Neural cell (in vitro differentiated cells): ENCODE measurements around the gene SCN1A. TPM values are rescaled to one million over a fixed set of nuclear protein-coding genes. Genes with fewer than 3 reads are reported as not detected.

Source experiments
- H2AFZ ChIP-seq: fragments of 200-600, 300-800 bp; sonication (generic), shearing (Covaris generic); 2 replicates; pipeline ENCODE4 v1.6.0; 2014; ENCODE audit warnings: low read depth, mild to moderate bottlenecking, antibody characterized with exemption, low read length, moderate library complexity
- H3F3A ChIP-seq: fragments of 200-600 bp; shearing (Covaris generic); 2 replicates; pipeline ENCODE4 v1.6.1; 2016; ENCODE audit warnings: mild to moderate bottlenecking, moderate library complexity, mixed read lengths, antibody characterized with exemption, low read length; ENCODE audit not compliant: insufficient read depth, poor library complexity, severe bottlenecking
- H3K27ac ChIP-seq: fragments of 200-600, 300-800 bp; sonication (generic), shearing (Covaris generic); 2 replicates; pipeline ENCODE4 v1.5.1; 2014; ENCODE audit warnings: mild to moderate bottlenecking, low read length, moderate library complexity
- H3K27me3 ChIP-seq: fragments of 300-800, 200-600 bp; sonication (generic), shearing (Covaris generic); 2 replicates; pipeline ENCODE4 v1.6.0; 2014; ENCODE audit warnings: mild to moderate bottlenecking, low read depth, low read length, moderate library complexity; ENCODE audit not compliant: insufficient read depth
- H3K36me3 ChIP-seq: fragments of 300-800, 200-600 bp; sonication (generic), shearing (Covaris generic); 2 replicates; pipeline ENCODE4 v1.5.1; 2014; ENCODE audit warnings: mild to moderate bottlenecking, antibody characterized with exemption, low read length, moderate library complexity; ENCODE audit not compliant: insufficient read depth
- H3K4me2 ChIP-seq: fragments of 300-800, 200-600 bp; sonication (generic), shearing (Covaris generic); 2 replicates; pipeline ENCODE4 v1.6.0; 2014; ENCODE audit warnings: mild to moderate bottlenecking, low read length
- H3K4me3 ChIP-seq: fragments of 300-800, 200-600 bp; sonication (generic), shearing (Covaris generic); 2 replicates; pipeline ENCODE4 v1.5.1; 2014; ENCODE audit warnings: mild to moderate bottlenecking, low read length, moderate library complexity
- H3K79me2 ChIP-seq: fragments of 200-600 bp; shearing (Covaris generic); replicated peaks from 2 replicates; pipeline ENCODE4 v1.6.0; 2014; ENCODE audit warnings: mild to moderate bottlenecking, low read length, moderate library complexity; ENCODE audit not compliant: insufficient read depth
- H3K9ac ChIP-seq: fragments of 300-800, 200-600 bp; sonication (generic), shearing (Covaris generic); 2 replicates; pipeline ENCODE4 v1.6.1; 2016; ENCODE audit warnings: mild to moderate bottlenecking, low read length, mixed read lengths
- H3K9me2 ChIP-seq: fragments of 200-600 bp; shearing (Covaris generic); 2 replicates; pipeline ENCODE4 v1.6.1; 2016; ENCODE audit warnings: mild to moderate bottlenecking, low read length, mixed read lengths; ENCODE audit not compliant: insufficient read depth
- H3K9me3 ChIP-seq: fragments of 200-600, 300-800 bp; sonication (generic), shearing (Covaris generic); 2 replicates; pipeline ENCODE4 v1.6.1; 2016; ENCODE audit warnings: mild to moderate bottlenecking, mixed run types, low read length, moderate library complexity, mixed read lengths
- H4K20me1 ChIP-seq: fragments of 200-600 bp; shearing (Covaris generic); 2 replicates; pipeline ENCODE4 v1.6.1; 2016; ENCODE audit warnings: mild to moderate bottlenecking, mixed run types; ENCODE audit not compliant: insufficient read depth
- EP300 ChIP-seq: fragments of 450-650 bp; conservative IDR thresholded peaks from 2 replicates; pipeline ENCODE4 v1.6.1; 2014; ENCODE audit warnings: antibody characterized with exemption, mild to moderate bottlenecking, moderate library complexity; ENCODE audit not compliant: poor library complexity, severe bottlenecking
- EZH2 ChIP-seq: fragments of 200-600, 300-800 bp; shearing (Covaris generic), sonication (generic); IDR thresholded peaks from 2 replicates; pipeline ENCODE4 v1.6.1; 2014; ENCODE audit warnings: antibody characterized with exemption, low read length, borderline replicate concordance, mild to moderate bottlenecking; ENCODE audit not compliant: insufficient read depth, poor library complexity, severe bottlenecking
- MXI1 ChIP-seq: fragments of 450-650 bp; conservative IDR thresholded peaks from 2 replicates; pipeline ENCODE4 v1.6.1; 2014; ENCODE audit warnings: antibody characterized with exemption, mild to moderate bottlenecking; ENCODE audit not compliant: poor library complexity, severe bottlenecking
- POLR2AphosphoS5 ChIP-seq: IDR thresholded peaks from 2 replicates; pipeline ENCODE4 v1.6.1; 2012
- RAD21 ChIP-seq: fragments of 450-650 bp; conservative IDR thresholded peaks from 2 replicates; pipeline ENCODE4 v1.6.1; 2014; ENCODE audit warnings: antibody characterized with exemption, mild to moderate bottlenecking, moderate library complexity
- SMC3 ChIP-seq: fragments of 450-650 bp; conservative IDR thresholded peaks from 2 replicates; pipeline ENCODE4 v1.6.1; 2014; ENCODE audit warnings: antibody characterized with exemption, mild to moderate bottlenecking, moderate library complexity; ENCODE audit not compliant: poor library complexity
- TAF1 ChIP-seq: IDR thresholded peaks from 2 replicates; pipeline ENCODE4 v1.6.1; 2012; ENCODE audit warnings: low read depth
- polyA plus RNA-seq: library from polyadenylated mRNA; depleted of rRNA; stranded (reverse); fragments of >200 nt; gene quantifications from 2 replicates; pipeline ENCODE4 v1.2.3, GENCODE V29; 2014
- TF ChIP-seq, protein P1 (sequence below): fragments of 450-650 bp; IDR thresholded peaks from 2 replicates; pipeline ENCODE4 v1.5.1; 2014; ENCODE audit warnings: antibody characterized with exemption, mild to moderate bottlenecking, moderate library complexity; ENCODE audit not compliant: poor library complexity, severe bottlenecking
- TF ChIP-seq, protein P2 (sequence below): IDR thresholded peaks from 2 replicates; pipeline ENCODE4 v1.6.1; 2012; ENCODE audit warnings: borderline replicate concordance

Gene SCN1A
- polyA plus RNA-seq, 1 donor from 2014 or later = 1.0 TPM

DNA sequence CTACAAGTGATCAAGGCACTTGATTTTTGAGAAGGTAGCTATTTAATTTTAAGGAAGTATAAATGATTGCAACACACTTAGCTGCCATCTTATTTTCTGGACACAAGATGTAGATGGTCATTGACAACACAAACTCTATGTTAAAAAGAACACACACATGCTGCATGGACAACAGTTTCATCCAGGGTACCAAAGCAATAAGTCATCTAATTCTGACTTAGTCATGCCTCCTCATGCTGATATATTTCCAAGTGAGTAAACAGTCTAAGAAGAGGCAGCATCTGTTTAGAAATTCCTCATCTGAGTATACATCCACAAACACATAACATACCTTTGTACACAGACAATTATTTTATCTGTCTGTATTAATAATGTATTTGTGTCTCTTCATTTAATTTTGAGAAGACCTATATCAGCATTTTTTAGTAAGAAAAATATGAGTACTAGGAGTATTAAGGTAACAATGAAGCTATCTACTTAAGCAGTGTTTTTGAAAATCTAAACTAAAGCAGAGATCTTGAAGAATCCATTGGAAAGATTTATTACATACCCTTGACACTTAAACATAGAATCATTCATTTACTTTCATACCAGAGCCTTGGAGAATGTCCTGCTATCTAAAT lies 84.9 kb downstream of the SCN1A start:
- Histone ChIP-seq H3K27ac (no peak overlapping the region), H3K4me3 (no peak overlapping the region), H3K9me3 (no peaks in the 10 kb centered on the region), H3K4me2 (no peak overlapping the region), H3K27me3 (no peaks in the 10 kb centered on the region), H3K36me3 (no peaks in the 10 kb centered on the region), H3K79me2 (no peaks in the 10 kb centered on the region), H3K9me2 (no peaks in the 10 kb centered on the region), H2AFZ (no peak overlapping the region), H4K20me1 (no peaks in the 10 kb centered on the region), H3K9ac (no peak overlapping the region), H3F3A (no peaks in the 10 kb centered on the region)
- TF ChIP-seq TAF1 (no peak), EP300 (no peak), EZH2 (no peak), MXI1 (no peak), POLR2AphosphoS5 (no peak), RAD21 (no peak), SMC3 (no peak)
- TF ChIP-seq, protein P1, sequence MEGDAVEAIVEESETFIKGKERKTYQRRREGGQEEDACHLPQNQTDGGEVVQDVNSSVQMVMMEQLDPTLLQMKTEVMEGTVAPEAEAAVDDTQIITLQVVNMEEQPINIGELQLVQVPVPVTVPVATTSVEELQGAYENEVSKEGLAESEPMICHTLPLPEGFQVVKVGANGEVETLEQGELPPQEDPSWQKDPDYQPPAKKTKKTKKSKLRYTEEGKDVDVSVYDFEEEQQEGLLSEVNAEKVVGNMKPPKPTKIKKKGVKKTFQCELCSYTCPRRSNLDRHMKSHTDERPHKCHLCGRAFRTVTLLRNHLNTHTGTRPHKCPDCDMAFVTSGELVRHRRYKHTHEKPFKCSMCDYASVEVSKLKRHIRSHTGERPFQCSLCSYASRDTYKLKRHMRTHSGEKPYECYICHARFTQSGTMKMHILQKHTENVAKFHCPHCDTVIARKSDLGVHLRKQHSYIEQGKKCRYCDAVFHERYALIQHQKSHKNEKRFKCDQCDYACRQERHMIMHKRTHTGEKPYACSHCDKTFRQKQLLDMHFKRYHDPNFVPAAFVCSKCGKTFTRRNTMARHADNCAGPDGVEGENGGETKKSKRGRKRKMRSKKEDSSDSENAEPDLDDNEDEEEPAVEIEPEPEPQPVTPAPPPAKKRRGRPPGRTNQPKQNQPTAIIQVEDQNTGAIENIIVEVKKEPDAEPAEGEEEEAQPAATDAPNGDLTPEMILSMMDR = no peak
- TF ChIP-seq, protein P2, sequence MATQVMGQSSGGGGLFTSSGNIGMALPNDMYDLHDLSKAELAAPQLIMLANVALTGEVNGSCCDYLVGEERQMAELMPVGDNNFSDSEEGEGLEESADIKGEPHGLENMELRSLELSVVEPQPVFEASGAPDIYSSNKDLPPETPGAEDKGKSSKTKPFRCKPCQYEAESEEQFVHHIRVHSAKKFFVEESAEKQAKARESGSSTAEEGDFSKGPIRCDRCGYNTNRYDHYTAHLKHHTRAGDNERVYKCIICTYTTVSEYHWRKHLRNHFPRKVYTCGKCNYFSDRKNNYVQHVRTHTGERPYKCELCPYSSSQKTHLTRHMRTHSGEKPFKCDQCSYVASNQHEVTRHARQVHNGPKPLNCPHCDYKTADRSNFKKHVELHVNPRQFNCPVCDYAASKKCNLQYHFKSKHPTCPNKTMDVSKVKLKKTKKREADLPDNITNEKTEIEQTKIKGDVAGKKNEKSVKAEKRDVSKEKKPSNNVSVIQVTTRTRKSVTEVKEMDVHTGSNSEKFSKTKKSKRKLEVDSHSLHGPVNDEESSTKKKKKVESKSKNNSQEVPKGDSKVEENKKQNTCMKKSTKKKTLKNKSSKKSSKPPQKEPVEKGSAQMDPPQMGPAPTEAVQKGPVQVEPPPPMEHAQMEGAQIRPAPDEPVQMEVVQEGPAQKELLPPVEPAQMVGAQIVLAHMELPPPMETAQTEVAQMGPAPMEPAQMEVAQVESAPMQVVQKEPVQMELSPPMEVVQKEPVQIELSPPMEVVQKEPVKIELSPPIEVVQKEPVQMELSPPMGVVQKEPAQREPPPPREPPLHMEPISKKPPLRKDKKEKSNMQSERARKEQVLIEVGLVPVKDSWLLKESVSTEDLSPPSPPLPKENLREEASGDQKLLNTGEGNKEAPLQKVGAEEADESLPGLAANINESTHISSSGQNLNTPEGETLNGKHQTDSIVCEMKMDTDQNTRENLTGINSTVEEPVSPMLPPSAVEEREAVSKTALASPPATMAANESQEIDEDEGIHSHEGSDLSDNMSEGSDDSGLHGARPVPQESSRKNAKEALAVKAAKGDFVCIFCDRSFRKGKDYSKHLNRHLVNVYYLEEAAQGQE = no peak

DNA sequence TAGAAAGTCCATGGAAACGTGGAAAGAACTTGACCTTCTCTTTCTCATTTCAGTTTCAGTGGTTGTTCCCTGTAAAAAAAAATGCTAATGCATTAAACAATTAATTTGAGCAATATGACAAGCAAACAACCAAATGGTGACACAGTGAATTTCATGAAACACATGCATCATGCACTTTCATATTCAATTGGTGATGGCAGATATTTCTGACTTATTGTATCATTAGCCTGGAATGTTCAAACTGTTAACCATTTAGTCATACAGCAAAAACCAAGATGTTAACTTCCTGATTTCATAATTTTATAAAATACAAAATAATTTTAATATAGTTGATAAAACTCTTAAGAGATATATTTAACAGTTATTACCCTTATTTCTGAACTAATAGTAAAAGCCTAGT lies 85.5 kb downstream of the SCN1A start:
- TF ChIP-seq TAF1 (no peak), RAD21 (no peak), SMC3 (no peak), MXI1 (no peak), EZH2 (no peak), POLR2AphosphoS5 (no peak), EP300 (no peak)
- TF ChIP-seq, protein P1 = no peak
- TF ChIP-seq, protein P2 = no peak
- Histone ChIP-seq H3K9ac (no peak overlapping the region), H3K9me3 (no peaks in the 10 kb centered on the region), H2AFZ (no peak overlapping the region), H3F3A (no peaks in the 10 kb centered on the region), H4K20me1 (no peaks in the 10 kb centered on the region), H3K79me2 (no peaks in the 10 kb centered on the region), H3K36me3 (no peaks in the 10 kb centered on the region), H3K4me2 (no peak overlapping the region), H3K9me2 (no peaks in the 10 kb centered on the region), H3K4me3 (no peak overlapping the region), H3K27ac (no peak overlapping the region), H3K27me3 (no peaks in the 10 kb centered on the region)
